ENCODE data around the gene UBASH3B.
"Not testable (repeated sequence)": the region's sequence is repeated elsewhere in the genome, so short reads cannot be mapped to it uniquely, and the experiment has no call there.

UBASH3B gene

GRCh38 chr11:122655527-122656072 lies at the start of gene UBASH3B:
TSS of gene UBASH3B (plus strand) at chr11:122655722. CDS start at chr11:122656050, 328 bp downstream.
- no peak for FAIRE-seq
- DNase-seq (ENCODE audit: low spot score) = peak; percentile 76

- FAIRE-seq; DNase-seq (ENCODE audit: low spot score): not testable (repeated sequence)
Measured at GRCh38 chr11:122607162-122607561, 48.4 kb upstream of the UBASH3B start.

DNA sequence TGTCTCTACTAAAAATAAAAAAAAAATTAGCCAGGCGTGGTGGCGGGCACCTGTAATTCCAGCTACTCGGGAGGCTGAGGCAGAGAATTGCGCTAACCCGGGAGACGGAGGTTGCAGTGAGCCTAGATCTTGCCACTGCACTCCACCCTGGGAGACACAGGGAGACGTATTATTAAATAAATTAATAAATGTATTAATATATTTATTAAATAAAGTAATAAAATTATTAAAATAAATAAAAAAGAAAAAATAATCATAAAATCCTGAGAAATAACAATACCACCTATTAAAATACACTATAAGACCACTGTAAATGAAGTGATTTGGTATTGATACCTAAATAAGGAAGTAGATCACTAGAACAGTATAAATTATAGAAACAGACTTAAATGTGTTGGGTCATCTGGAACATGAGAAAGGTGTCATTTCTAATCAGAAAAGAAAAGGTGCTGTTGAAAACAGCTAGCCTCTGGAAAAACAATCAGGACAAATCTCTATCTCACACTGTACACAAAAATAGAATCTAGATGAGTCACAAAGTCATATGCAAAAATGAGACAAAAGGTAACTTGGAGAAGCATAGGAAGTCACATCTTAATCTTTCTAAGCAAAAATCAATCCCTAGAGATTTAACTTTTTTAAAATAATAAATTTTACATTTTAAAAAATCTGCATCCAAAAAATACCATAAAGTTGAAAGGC lies 43.2 kb upstream of the UBASH3B start:
- no peak for DNase-seq (ENCODE audit: low spot score)
- no peak for FAIRE-seq

DNA sequence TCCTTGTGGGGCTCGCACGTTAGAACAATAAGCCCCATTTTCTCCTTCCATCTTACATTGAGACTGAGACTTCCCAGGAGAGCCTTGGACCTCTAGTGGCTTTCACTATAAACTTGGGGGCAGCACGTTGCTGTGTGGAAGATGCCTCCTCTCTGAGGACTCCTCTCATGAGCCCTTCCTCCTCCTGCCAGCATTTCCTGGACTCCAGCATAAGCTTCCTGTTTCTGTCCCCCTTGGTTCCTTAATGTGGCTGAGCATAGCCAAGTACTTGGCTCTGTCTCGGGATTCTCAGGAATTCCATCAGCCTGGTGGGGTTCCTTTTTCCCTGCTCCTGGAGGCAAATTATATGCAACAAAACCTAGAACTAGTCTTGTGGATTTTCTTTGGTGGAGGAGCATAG lies 38.8 kb upstream of the UBASH3B start:
- FAIRE-seq (no peak), DNase-seq (ENCODE audit: low spot score) (no peak)

DNA sequence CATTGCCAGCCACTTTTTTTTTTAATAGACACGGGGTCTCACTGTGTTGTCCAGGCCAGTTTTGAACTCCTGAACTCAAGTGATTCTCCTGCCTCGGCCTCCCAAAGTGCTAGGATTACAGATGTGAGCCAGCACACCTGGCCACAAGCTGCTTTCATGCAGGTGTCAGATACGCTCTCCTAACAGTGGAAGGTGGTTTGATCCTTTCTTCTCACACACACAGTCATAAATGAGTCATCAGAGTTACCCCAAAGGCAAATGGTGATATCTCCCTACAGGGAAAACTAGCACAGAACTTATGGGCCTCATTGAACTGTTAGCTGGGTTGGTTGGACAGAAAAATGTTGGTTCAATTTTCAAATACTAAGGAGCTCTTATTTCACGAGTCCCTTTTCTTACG lies 38.2 kb upstream of the UBASH3B start:
- DNase-seq (ENCODE audit: low spot score) = no peak
- no peak for FAIRE-seq

DNA sequence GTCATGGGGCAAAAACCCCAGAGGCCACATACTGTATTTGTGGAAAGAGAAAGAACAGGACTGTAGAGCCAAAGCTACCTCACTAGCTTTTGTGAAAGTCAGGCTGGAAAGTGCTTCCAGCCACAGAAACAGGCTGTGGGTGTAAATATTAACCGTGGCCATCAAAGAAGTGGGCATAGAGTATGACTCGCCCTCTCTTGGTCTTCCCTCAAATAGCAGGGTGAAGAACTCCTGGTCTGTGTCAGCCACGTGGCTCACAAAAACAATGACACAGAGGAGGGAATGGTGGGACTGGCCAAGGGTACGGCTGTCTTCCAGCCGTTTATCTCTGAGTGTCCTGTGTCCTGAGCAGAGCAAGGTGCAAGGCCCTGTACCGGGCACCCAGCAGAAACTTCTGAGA lies 37.6 kb upstream of the UBASH3B start:
- FAIRE-seq (no peak), DNase-seq (ENCODE audit: low spot score) (no peak)

DNA sequence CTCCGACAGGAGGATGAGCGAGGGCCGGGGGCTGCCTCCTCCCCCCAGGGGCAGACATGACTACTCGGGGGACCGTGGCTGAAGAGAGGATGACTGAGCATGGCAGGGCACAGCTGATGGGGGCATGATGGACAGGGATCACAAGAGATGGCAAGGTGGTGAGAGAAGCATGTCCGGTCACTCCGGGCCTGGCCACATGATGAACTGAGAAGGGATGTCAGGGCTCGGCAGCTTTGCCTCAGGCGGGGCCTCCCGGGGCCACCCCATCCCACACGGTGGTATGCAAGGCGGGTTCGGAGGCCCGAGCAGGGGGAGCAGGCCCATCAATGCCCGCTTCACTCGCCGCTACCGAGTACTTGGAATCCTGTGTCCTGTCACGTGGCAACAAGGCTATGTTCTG lies 36.6 kb upstream of the UBASH3B start:
- DNase-seq (ENCODE audit: low spot score) (no peak), FAIRE-seq (no peak)

DNA sequence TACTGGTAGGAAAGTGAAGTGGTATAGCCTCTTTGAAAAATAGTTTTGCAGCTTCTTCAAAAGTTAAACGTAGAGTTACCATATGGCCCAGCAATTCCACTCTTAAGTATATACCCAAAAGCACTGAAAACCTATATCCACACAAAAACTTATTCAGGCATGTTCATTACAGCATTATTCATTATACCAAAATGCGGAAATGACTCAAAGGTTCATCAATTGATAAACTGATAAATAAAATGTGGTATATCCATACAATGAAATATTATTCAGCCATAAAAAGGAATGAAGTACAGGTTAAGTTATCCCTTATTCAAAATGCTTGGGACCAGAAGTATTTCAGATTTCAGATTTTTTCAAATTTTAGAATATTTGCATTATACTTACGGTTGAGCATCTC lies 35.8 kb upstream of the UBASH3B start:
- no peak for FAIRE-seq

DNA sequence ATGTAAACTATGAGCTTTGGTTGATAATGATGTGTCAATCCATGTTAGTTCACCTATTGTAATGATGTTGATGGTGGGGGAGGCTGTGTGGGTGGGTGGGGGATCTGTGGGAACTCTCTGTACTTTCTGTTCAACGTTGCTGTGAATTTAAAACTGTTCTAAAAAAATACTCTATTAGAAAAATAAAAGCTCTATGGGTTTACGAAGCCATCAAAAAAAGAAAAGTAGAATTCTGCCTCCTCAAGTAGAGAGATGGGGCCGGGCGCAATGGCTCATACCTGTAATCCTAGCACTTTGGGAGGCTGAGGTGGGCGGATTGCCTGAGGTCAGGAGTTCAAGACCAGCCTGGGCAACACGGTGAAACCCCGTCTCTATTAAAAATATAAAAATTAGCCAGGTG lies 30.0 kb upstream of the UBASH3B start:
- not testable (repeated sequence) for DNase-seq (ENCODE audit: low spot score); FAIRE-seq

More for the DNA sequence above, 35.8 kb upstream of the UBASH3B start:
- DNase-seq (ENCODE audit: low spot score) = no peak

- no peak for FAIRE-seq
Measured at GRCh38 chr11:122625976-122626665, 29.4 kb upstream of the UBASH3B start.

GRCh38 chr11:122627745-122628144 lies 27.8 kb upstream of the UBASH3B start:
- FAIRE-seq = no peak

More at GRCh38 chr11:122625976-122626665, 29.4 kb upstream of the UBASH3B start:
- DNase-seq (ENCODE audit: low spot score) = no peak

DNA sequence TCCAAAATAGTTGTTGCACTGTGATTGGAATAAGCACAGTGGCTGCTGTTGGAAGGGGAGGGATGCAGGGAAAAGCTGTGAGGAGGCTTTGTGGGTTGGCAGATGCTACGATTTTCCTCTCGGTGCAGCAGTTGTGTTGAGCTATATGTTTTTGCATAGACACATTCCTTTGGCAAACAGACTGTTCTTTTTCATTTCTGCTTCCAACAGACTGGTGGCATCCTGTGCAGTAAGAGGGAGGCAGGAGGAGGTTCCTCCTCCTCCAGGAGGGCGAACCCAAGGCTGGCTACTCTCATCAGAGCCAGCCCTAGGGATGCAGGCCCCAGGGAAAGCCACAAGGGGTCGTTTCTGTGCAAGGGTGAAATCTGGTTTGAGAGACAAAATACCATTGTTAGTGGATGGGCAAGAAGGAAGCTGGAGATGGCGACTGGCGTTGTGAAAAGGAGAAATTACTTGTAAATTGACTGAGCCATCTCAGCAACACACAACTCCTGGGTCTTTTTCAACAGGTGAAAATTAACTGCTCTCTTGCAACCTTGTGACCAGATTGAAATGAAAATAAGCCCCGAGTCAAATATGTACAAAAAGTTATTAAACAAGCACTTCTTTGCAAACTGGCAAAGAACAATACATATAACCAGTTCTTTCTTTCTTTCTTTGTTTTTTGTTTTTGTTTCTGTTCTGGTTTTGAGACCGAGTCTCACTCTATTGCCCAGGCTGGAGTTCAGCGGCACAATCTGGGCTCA lies 26.5 kb upstream of the UBASH3B start:
- FAIRE-seq = no peak

More at GRCh38 chr11:122627745-122628144, 27.8 kb upstream of the UBASH3B start:
- DNase-seq (ENCODE audit: low spot score) = no peak

DNA sequence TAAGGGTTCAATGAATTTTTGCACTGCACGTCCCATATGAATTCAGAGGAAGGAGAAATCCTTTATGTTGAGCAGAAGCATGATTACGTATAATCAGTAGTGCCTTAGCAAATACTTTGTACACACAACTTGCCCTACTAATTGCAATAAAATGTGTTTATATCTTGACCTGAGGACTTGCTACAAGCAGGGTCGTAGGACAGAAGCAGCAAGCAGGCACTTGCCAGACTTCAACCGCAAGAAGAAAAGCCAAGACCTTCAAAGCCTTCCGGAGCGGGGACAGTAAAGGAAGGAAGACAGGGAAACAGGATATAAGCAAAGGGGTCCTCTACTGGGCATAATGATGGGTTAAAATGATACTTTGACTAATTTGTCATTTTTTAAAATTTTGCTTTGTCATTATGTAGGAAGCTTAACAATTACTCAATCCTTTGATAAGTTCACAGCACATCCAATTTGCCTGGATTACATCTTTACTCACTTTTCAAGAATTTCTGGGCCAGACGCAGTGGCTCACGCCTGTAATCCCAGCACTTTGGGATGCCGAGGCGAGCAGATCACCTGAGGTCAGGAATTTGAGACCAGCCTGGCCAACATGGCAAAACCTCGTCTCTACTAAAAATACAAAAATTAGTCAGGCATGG lies 23.2 kb upstream of the UBASH3B start:
- DNase-seq (ENCODE audit: low spot score) (no peak), FAIRE-seq (no peak)

More for the DNA sequence above, 26.5 kb upstream of the UBASH3B start:
- DNase-seq (ENCODE audit: low spot score) = peak; percentile 74

- no peak for DNase-seq (ENCODE audit: low spot score)
- FAIRE-seq = no peak
Measured at GRCh38 chr11:122633219-122633829, 22.2 kb upstream of the UBASH3B start.

DNA sequence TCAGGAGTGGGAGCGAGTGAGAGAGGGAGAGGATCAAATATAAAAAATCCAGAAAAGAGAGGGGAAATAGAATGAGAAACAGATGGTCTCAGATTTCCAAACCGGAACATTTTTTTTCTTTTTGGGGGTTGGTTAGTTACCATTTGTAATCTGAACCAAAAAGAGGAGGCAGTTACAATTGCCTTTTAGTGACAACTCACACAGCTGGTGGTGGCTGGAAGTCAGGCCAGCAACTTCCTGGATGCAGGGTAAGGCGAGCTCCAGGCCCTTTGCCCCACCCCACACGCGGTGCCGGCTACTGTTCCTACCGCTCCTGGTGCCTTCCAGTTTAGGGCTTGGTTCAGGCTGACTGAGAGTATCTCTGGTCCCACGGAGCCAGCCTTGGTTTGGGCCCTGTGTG lies 21.0 kb upstream of the UBASH3B start:
- no peak for FAIRE-seq
- DNase-seq (ENCODE audit: low spot score) = peak; percentile 18

GRCh38 chr11:122637541-122637940 lies 18.0 kb upstream of the UBASH3B start:
- FAIRE-seq (no peak), DNase-seq (ENCODE audit: low spot score) (no peak)

DNA sequence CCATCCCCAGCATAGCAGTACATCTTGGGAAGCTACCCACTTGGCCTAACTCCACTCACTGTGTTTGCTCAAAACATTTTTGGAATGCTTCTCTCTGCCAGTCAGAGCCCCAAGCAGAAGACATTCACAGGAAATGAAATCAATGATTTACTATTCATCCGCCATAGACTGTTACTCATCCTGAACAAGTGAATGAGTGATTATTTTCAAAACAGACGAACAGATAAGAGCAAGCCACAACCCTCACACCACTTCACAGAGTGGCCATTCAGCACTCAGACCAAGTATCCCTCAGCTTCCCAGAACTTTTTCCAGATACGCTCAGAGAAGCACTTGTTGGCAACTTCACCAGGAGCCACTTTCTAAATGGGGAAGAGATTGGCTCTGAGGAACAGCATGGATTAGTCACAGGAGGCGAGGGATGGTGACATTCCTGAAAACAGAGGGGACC lies 13.0 kb upstream of the UBASH3B start:
- FAIRE-seq (no peak), DNase-seq (ENCODE audit: low spot score) (peak; percentile 61)

GRCh38 chr11:122642971-122643370 lies 12.6 kb upstream of the UBASH3B start:
- DNase-seq (ENCODE audit: low spot score) (peak; percentile 38), FAIRE-seq (no peak)

- no peak for DNase-seq (ENCODE audit: low spot score)
- no peak for FAIRE-seq
Measured at GRCh38 chr11:122645847-122646246, 9.7 kb upstream of the UBASH3B start.

GRCh38 chr11:122646549-122647340 lies 8.8 kb upstream of the UBASH3B start:
- FAIRE-seq (no peak), DNase-seq (ENCODE audit: low spot score) (peak; percentile 43)
